GM21717 (cell line): Measurements from ENCODE around the gene CLEC11A.

ENCODE experiments used
- ATAC-seq: cut with Tn5 transposase; IDR thresholded peaks from one replicate; pipeline ENCODE4 v1.9.1; 2021; ENCODE audit warnings: mild to moderate bottlenecking, moderate library complexity; ENCODE audit not compliant: unreplicated experiment

The CLEC11A gene

GRCh38 chr19:50723069-50723468, at the start of gene CLEC11A:
Gene CLEC11A (plus strand): TSS chr19:50723364. CDS start chr19:50723526, 162 bp downstream.
- ATAC-seq, result no peak

- ATAC-seq, result no peak
These were observed 46.5 kb upstream of the CLEC11A start for GRCh38 chr19:50676625-50677197.

GRCh38 chr19:50677636-50678035, 45.5 kb upstream of the CLEC11A start:
- no peak for ATAC-seq

GRCh38 chr19:50678323-50678722, 44.8 kb upstream of the CLEC11A start:
- ATAC-seq, result no peak

- peak; percentile 76 for ATAC-seq
These were observed 43.7 kb upstream of the CLEC11A start for GRCh38 chr19:50679177-50680125.

GRCh38 chr19:50686310-50687032, 36.7 kb upstream of the CLEC11A start:
- no peak for ATAC-seq

- no peak for ATAC-seq
These were observed 34.4 kb upstream of the CLEC11A start for GRCh38 chr19:50688766-50689165.

- no peak for ATAC-seq
These were observed 32.7 kb upstream of the CLEC11A start for GRCh38 chr19:50690439-50690838.

GRCh38 chr19:50693064-50693975, 29.8 kb upstream of the CLEC11A start:
- no peak for ATAC-seq

- ATAC-seq, result no peak
These were observed 28.4 kb upstream of the CLEC11A start for GRCh38 chr19:50694815-50695145.

- no peak for ATAC-seq
These were observed 27.7 kb upstream of the CLEC11A start for GRCh38 chr19:50695251-50696093.

- ATAC-seq, result no peak
These were observed 27.1 kb upstream of the CLEC11A start for GRCh38 chr19:50696094-50696483.

GRCh38 chr19:50697414-50698124, 25.6 kb upstream of the CLEC11A start:
- no peak for ATAC-seq

GRCh38 chr19:50701367-50701985, 21.7 kb upstream of the CLEC11A start:
- ATAC-seq, result no peak

- no peak for ATAC-seq
These were observed 20.9 kb upstream of the CLEC11A start for GRCh38 chr19:50702158-50702870.

GRCh38 chr19:50702871-50703829, 20.0 kb upstream of the CLEC11A start:
- ATAC-seq, result no peak
